Gastrocnemius medialis (tissue), 4 donors: ENCODE results near the gene ARAP2. TPM values are rescaled to one million over a fixed set of nuclear protein-coding genes. Genes with fewer than 3 reads are reported as not detected.

Experiments
- ATAC-seq, 2 donors: fragments of 150-250 bp; one replicate each; pipeline ENCODE4 v1.9.1; 2016
- DNase-seq, 2 donors: peaks; one replicate each; pipeline ENCODE4 v3.0.0-alpha.2; 2019
- H3K27ac ChIP-seq, 4 donors: fragments of 200-600 bp; sonication (generic); 1 replicate in 1 of 4; 2 replicates in 3 of 4; pipeline ENCODE4 v1.5.1; 2016 to 2018; ENCODE audit warnings: mild to moderate bottlenecking in 2 of 4, moderate library complexity in 1 of 4
- H3K27me3 ChIP-seq, 3 donors: fragments of 200-600 bp; sonication (generic) in 2 of 3; 1 replicate in 1 of 3; 2 replicates in 2 of 3; pipeline versions ENCODE4 v1.5.1 to v1.6.0; 2016 to 2019; ENCODE audit warnings: mild to moderate bottlenecking in 1 of 3, moderate library complexity in 1 of 3
- H3K36me3 ChIP-seq, 2 donors: fragments of 200-600 bp; sonication (generic) in 1 of 2; one replicate each; pipeline ENCODE4 v1.5.1; 2017 to 2018
- H3K4me1 ChIP-seq, 2 donors: fragments of 200-600 bp; sonication (generic) in 1 of 2; one replicate each; pipeline ENCODE4 v1.5.1; 2016 to 2017; ENCODE audit warnings: mild to moderate bottlenecking in 2 of 2
- H3K4me3 ChIP-seq, 4 donors: fragments of 200-600 bp; sonication (generic) in 3 of 4; 1 replicate in 1 of 4; 2 replicates in 3 of 4; pipeline ENCODE4 v1.5.1; 2016 to 2019; ENCODE audit warnings: mild to moderate bottlenecking in 2 of 4
- H3K9me3 ChIP-seq, 3 donors: fragments of 200-600 bp; sonication (generic) in 2 of 3; 1 replicate in 1 of 3; 2 replicates in 2 of 3; pipeline ENCODE4 v1.5.1; 2016 to 2019
- POLR2A ChIP-seq, 2 donors: fragments of 450-650 bp; IDR thresholded peaks; one replicate each; pipeline ENCODE4 v1.6.1; 2017; ENCODE audit warnings: antibody characterized with exemption in 2 of 2, mild to moderate bottlenecking in 2 of 2, moderate library complexity in 2 of 2
- in situ Hi-C, 4 donors: fragments of 200-750 bp; cut with MboI; loops; one replicate each; pipeline versions ENCODE4 v1.15.0 to v1.8.0; 2017; ENCODE audit warnings: low sequenced_read_pairs in 4 of 4
- intact Hi-C: fragments of 100-400 bp; cut with DNase I; formaldehyde crosslinking; loops from one replicate; pipeline ENCODE4 v1.15.1; 2023; ENCODE audit warnings: low total_unique reads
- total RNA-seq, 4 donors: library from RNA; depleted of rRNA; stranded (reverse); fragments of >200 nt; gene quantifications; one replicate each; pipeline versions ENCODE4 v1.1.0 to v1.2.3, GENCODE V29; 2016
- TF ChIP-seq, protein P1 (sequence below), 5 experiments: fragments of 450-650 bp in 3 of 5; fragments of 200-600 bp in 2 of 5; sonication (generic) in 2 of 5; IDR thresholded peaks in 4 of 5; conservative IDR thresholded peaks in 1 of 5; 1 replicate in 4 of 5; 2 replicates in 1 of 5; pipeline ENCODE4 v1.5.1; 2016 to 2019; ENCODE audit warnings: antibody characterized with exemption in 5 of 5, mild to moderate bottlenecking in 3 of 5, moderate library complexity in 3 of 5

ARAP2 gene
- total RNA-seq, 4 donors from 2014 or later, result 0.32 to 10.3 (median 1.1) TPM

DNA sequence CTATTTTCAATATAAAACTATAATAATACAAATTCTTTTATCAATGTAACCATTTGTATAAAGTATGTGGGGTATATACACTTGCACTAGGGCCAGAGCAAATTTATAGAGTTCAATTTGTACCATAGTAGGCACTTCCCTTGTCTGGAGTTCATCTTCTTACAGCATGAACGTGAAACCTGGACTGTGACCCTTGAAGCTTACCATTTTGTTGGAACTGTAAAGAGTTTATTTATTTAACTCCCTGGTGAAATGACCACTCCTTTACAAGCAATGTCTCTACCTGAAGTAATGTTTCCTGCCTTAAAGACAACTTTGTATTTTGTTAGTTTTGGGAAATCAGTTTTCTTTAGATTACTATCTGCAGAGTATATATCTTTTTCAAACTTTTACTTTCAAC lies 188.2 kb downstream of the ARAP2 start:
- Histone ChIP-seq H3K9me3 (no peaks in the 10 kb centered on the region), H3K36me3 (no peaks in the 10 kb centered on the region), H3K27me3 (no peaks in the 10 kb centered on the region), H3K4me1 (no peaks in the 10 kb centered on the region), H3K4me3 (no peak overlapping the region), H3K27ac (no peak overlapping the region)
- TF ChIP-seq POLR2A (IDR thresholded peaks at IDR 0.05), result no peak
- TF ChIP-seq, protein P1, sequence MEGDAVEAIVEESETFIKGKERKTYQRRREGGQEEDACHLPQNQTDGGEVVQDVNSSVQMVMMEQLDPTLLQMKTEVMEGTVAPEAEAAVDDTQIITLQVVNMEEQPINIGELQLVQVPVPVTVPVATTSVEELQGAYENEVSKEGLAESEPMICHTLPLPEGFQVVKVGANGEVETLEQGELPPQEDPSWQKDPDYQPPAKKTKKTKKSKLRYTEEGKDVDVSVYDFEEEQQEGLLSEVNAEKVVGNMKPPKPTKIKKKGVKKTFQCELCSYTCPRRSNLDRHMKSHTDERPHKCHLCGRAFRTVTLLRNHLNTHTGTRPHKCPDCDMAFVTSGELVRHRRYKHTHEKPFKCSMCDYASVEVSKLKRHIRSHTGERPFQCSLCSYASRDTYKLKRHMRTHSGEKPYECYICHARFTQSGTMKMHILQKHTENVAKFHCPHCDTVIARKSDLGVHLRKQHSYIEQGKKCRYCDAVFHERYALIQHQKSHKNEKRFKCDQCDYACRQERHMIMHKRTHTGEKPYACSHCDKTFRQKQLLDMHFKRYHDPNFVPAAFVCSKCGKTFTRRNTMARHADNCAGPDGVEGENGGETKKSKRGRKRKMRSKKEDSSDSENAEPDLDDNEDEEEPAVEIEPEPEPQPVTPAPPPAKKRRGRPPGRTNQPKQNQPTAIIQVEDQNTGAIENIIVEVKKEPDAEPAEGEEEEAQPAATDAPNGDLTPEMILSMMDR (IDR thresholded peaks at IDR 0.05 in 4 of 5, conservative IDR thresholded peaks at IDR 0.05 in 1 of 5), result no peak
- ATAC-seq (no peak), DNase-seq (no peak)
- in situ Hi-C loops, result no loop called here
- intact Hi-C loops, result no loop called here

DNA sequence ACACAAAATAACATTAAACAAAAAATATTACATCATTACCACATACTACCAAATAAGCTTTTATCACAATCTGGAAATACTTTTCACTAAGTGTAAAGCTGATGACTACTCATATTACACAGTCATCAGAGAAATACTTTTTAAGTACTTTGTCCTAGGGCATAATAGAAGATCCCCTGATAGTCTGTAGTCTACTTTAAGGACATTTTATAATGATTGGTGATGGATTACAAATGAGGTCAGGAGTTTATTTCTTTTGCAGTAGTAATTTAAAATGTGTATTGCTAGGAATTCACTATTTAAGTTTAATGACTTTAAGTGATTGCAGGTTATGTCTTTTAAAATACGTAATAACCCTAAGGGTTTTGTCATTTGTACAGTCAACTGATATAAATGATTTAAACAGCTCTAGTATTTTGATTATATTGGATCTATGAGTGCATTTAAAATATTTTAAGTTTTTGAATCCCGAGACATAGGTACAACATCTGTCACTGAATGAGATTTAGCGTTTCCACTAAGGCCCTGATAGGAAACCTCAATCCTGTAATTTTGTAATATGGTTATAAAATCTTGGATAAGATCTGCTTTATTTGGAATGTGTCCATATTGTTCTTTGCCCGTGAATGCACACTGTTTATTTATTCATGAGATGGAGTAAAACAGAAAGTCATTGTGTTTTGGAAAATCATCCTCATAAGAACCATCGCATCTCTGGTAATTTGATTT lies 189.5 kb downstream of the ARAP2 start:
- no peaks in the 10 kb centered on the region for H3K36me3 ChIP-seq
- no peak for DNase-seq
- H3K4me1 ChIP-seq, result no peaks in the 10 kb centered on the region
- no peaks in the 10 kb centered on the region for H3K27me3 ChIP-seq
- no peak overlapping the region for H3K4me3 ChIP-seq
- no peaks in the 10 kb centered on the region for H3K9me3 ChIP-seq
- no peak for TF ChIP-seq POLR2A (IDR thresholded peaks at IDR 0.05)
- TF ChIP-seq, protein P1 (IDR thresholded peaks at IDR 0.05 in 4 of 5, conservative IDR thresholded peaks at IDR 0.05 in 1 of 5), result no peak
- no peak for ATAC-seq
- in situ Hi-C loops, result no loop called here
- no peak overlapping the region for H3K27ac ChIP-seq
- intact Hi-C loops, result no loop called here

- TF ChIP-seq, protein P1 (IDR thresholded peaks at IDR 0.05 in 4 of 5, conservative IDR thresholded peaks at IDR 0.05 in 1 of 5), result no peak
- no peak overlapping the region for H3K27ac ChIP-seq
- ATAC-seq, result no peak
- in situ Hi-C loops (no loop called here), intact Hi-C loops (no loop called here)
- no peaks in the 10 kb centered on the region for H3K4me1 ChIP-seq
- no peak for DNase-seq
- H3K9me3 ChIP-seq, result no peaks in the 10 kb centered on the region
- H3K4me3 ChIP-seq, result no peak overlapping the region
- H3K27me3 ChIP-seq, result no peaks in the 10 kb centered on the region
- H3K36me3 ChIP-seq, result no peaks in the 10 kb centered on the region
These were observed 190.4 kb downstream of the ARAP2 start for GRCh38 chr4:36053930-36054329.

DNA sequence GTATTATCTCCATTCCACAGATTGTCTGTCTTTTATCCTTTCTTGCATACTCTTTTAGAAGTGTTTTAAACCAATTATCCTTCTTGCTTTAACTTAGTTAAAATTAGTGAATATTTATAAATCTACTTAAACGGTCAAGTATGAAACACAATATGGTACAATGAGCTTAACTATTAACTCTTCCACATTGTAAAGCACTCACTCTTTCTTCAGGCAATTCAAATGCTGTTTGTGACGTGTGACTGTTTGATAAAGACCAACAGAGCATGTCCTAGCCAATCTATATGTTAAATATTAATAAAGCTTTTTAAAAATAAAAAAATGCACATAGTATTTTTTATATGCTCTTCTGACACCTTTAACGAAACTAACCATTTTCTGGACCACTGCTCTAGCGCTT lies 192.7 kb downstream of the ARAP2 start:
- DNase-seq (no peak), ATAC-seq (no peak)
- H3K4me3 ChIP-seq, result no peak overlapping the region
- H3K36me3 ChIP-seq, result no peaks in the 10 kb centered on the region
- no peak overlapping the region for H3K27ac ChIP-seq
- in situ Hi-C loops (no loop called here), intact Hi-C loops (no loop called here)
- H3K4me1 ChIP-seq, result no peaks in the 10 kb centered on the region
- TF ChIP-seq POLR2A (IDR thresholded peaks at IDR 0.05), result no peak
- TF ChIP-seq, protein P1 (IDR thresholded peaks at IDR 0.05 in 4 of 5, conservative IDR thresholded peaks at IDR 0.05 in 1 of 5), result no peak
- H3K9me3 ChIP-seq, result no peaks in the 10 kb centered on the region
- no peaks in the 10 kb centered on the region for H3K27me3 ChIP-seq

- no peak for DNase-seq
- no peak for TF ChIP-seq POLR2A (IDR thresholded peaks at IDR 0.05)
- TF ChIP-seq, protein P1 (IDR thresholded peaks at IDR 0.05 in 4 of 5, conservative IDR thresholded peaks at IDR 0.05 in 1 of 5), result no peak
These were observed 198.3 kb downstream of the ARAP2 start for GRCh38 chr4:36046026-36046425.

More at GRCh38 chr4:36046026-36046425, 198.3 kb downstream of the ARAP2 start:
- intact Hi-C loops, result no loop called here
- no peaks in the 10 kb centered on the region for H3K4me1 ChIP-seq
- H3K27ac ChIP-seq, result no peak overlapping the region
- H3K4me3 ChIP-seq, result no peak overlapping the region
- ATAC-seq, result no peak
- no peaks in the 10 kb centered on the region for H3K36me3 ChIP-seq
- H3K9me3 ChIP-seq, result no peaks in the 10 kb centered on the region
- no peaks in the 10 kb centered on the region for H3K27me3 ChIP-seq
- in situ Hi-C loops, result loop anchor here in 1 of 4 donors (25.0 kb wide), 1 partner anchor 91 kb away; no protein-coding TSS in a partner anchor
